Activated B cell treated with CpG ODN at 0.5 μM for 24 hours (primary cell): ENCODE measurements around the gene SAMD14. TPM values are rescaled to one million over a fixed set of nuclear protein-coding genes. Genes with fewer than 3 reads are reported as not detected.
A peak's percentile ranks its signal among the peaks of the same experiment; 100 is the strongest.

Source experiments
- ATAC-seq: fragments of 200-7000 bp; cut with Tn5 transposase; one replicate; pipeline ENCODE4 v1.10.0; 2021; ENCODE audit warnings: low read depth, mild to moderate bottlenecking, moderate library complexity
- CTCF ChIA-PET: fragments of 350-600 bp; sonication (Branson Sonifier 250); formaldehyde crosslinking; loops from one replicate; lab custom pipeline; 2021; ENCODE audit warnings: antibody characterized with exemption; lab: Charles Lee
- POLR2A ChIA-PET: fragments of 350-600 bp; sonication (Branson Sonifier 250); formaldehyde crosslinking; loops from one replicate; lab custom pipeline; 2021; ENCODE audit warnings: antibody characterized with exemption; lab: Charles Lee
- DNase-seq: peaks from one replicate; pipeline ENCODE4 v3.0.0; 2022
- H3K27ac Mint-ChIP-seq: one replicate; pipeline ENCODE4 v1.8.0; 2020; ENCODE audit warnings: mixed read lengths
- H3K27me3 Mint-ChIP-seq: one replicate; pipeline ENCODE4 v1.8.0; 2021; ENCODE audit warnings: mixed read lengths
- H3K36me3 Mint-ChIP-seq: one replicate; pipeline ENCODE4 v1.8.0; 2021; ENCODE audit warnings: low read depth, mixed read lengths
- H3K4me1 Mint-ChIP-seq: one replicate; pipeline ENCODE4 v1.8.0; 2021; ENCODE audit warnings: mixed read lengths
- H3K4me3 Mint-ChIP-seq: one replicate; pipeline ENCODE4 v1.8.0; 2020; ENCODE audit warnings: mild to moderate bottlenecking, mixed read lengths
- H3K9me3 Mint-ChIP-seq: one replicate; pipeline ENCODE4 v1.8.0; 2020; ENCODE audit warnings: mixed read lengths
- CTCF ChIP-seq: fragments of 200-600 bp; IDR thresholded peaks from one replicate; pipeline ENCODE4 v1.8.0; 2022; ENCODE audit warnings: antibody characterized with exemption, mild to moderate bottlenecking
- intact Hi-C: fragments of 100-400 bp; cut with micrococcal nuclease; formaldehyde crosslinking; loops from one replicate; pipeline ENCODE4 v1.15.1; 2024
- total RNA-seq: library from RNA; stranded (reverse); gene quantifications from 2 replicates; pipeline ENCODE4 v1.2.3, GENCODE V29; 2022

SAMD14 gene
- total RNA-seq, 1 donor from 2014 or later, result 4.7 TPM

GRCh38 chr17:50151937-50152547 lies 22.1 kb upstream of the SAMD14 start:
- Mint-ChIP-seq H3K36me3 (peaks cover 29% of the 10 kb centered on the region), H3K4me3 (peak overlapping the region; percentile 93), H3K27ac (peak overlapping the region; percentile 91), H3K27me3 (no peaks in the 10 kb centered on the region), H3K4me1 (peaks cover 27% of the 10 kb centered on the region), H3K9me3 (no peaks in the 10 kb centered on the region)
- DNase-seq (peak; percentile 56), ATAC-seq (no peak)
- POLR2A ChIA-PET, result interaction anchor here (0.5 to 7.1 kb wide), 13 partner anchors 9 to 58 kb away, joined by 3 to 82 read pairs (median 6); partner anchors contain the start of gene SAMD14
- CTCF ChIA-PET, result interaction anchor here (0.6 to 7.2 kb wide), 10 partner anchors 9 to 302 kb away, joined by 3 to 64 read pairs (median 6); no protein-coding TSS in a partner anchor
- intact Hi-C loops, result loop anchor here (1.0 kb wide), 1 partner anchor 57 kb away; the partner anchor contains the start of gene PDK2
- TF ChIP-seq CTCF, result no peak

DNA sequence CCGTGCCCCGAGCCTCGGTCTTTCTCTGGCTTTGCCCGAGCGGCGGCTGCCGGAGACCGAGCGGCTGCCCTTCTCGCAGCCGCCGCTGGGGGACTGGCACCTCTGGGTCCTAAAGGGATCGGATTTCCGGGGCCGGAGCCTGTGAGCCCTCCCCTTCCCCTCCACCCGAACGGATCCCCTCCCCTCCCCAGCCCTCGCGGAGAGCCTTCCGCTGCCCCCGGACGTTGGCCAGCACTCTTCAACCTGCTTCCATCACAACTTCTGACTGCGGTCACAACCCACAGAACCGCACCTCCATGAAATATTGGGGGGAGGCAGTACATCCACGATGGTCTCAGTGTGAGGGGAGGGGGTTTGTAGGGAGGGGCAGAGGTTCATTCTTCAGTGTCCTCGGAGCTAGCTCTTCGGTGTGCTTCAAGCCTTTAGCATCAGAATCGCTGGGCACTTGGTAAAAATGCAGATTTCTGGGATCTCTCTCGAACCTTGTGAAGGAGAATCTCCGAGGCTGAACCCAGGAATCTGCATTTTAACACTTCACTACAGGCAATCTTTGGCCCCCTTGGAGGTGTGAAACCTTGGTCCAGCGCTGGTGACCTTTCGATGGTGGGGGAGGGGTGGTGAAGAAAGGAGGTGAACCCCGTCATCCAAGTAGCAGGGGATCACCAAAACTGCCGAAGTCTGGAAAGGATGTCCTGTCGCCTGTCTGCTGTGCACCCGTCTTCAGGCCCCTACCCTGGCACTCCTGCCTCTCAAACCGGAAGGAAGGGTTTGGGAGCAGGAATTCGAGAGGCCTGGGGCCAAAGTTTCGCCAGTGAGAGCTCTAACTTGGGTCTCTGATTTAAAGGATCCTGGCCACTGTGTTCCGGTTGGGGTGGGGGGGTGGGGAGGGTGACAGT lies 21.3 kb upstream of the SAMD14 start:
- intact Hi-C loops, result loop anchor here (1.0 kb wide), 1 partner anchor 56 kb away; the partner anchor contains the start of gene PDK2
- Mint-ChIP-seq H3K27ac (peak overlapping the region; percentile 91), H3K27me3 (no peaks in the 10 kb centered on the region), H3K4me3 (peak overlapping the region; percentile 93), H3K4me1 (peaks cover 34% of the 10 kb centered on the region), H3K36me3 (peaks cover 36% of the 10 kb centered on the region), H3K9me3 (no peaks in the 10 kb centered on the region)
- TF ChIP-seq CTCF, result no peak
- ATAC-seq, result peak; percentile 40
- CTCF ChIA-PET, result interaction anchor here (0.6 to 7.2 kb wide), 9 partner anchors 10 to 301 kb away, joined by 3 to 64 read pairs (median 5); no protein-coding TSS in a partner anchor
- POLR2A ChIA-PET, result interaction anchor here (0.6 to 7.1 kb wide), 18 partner anchors 8 to 716 kb away, joined by 3 to 82 read pairs (median 6); partner anchors contain the start of genes LUC7L3 and SAMD14
- peak; percentile 80 for DNase-seq

- TF ChIP-seq CTCF, result no peak
- ChIA-PET CTCF (interaction anchor here (1.1 to 7.2 kb wide), 4 partner anchors 11 to 56 kb away, joined by 4 to 64 read pairs (median 6); no protein-coding TSS in a partner anchor), POLR2A (interaction anchor here (0.6 to 7.1 kb wide), 11 partner anchors 11 to 717 kb away, joined by 3 to 82 read pairs (median 7); partner anchors contain the start of genes LUC7L3, PDK2 and SAMD14)
- intact Hi-C loops, result loop anchor here (1.0 kb wide), 1 partner anchor 55 kb away; the partner anchor contains the start of gene PDK2
- DNase-seq (no peak), ATAC-seq (no peak)
- Mint-ChIP-seq H3K4me1 (peaks cover 42% of the 10 kb centered on the region), H3K36me3 (peaks cover 42% of the 10 kb centered on the region), H3K27me3 (no peaks in the 10 kb centered on the region), H3K27ac (peak within 1 kb of the TSS; percentile 91), H3K9me3 (no peaks in the 10 kb centered on the region), H3K4me3 (peak within 1 kb of the TSS; percentile 100)
These were observed 20.5 kb upstream of the SAMD14 start, which contains the start of gene PPP1R9B for GRCh38 chr17:50150354-50151040. TSS of gene PPP1R9B (minus strand) at chr17:50150677. CDS start at chr17:50150513, 164 bp downstream.

- POLR2A ChIA-PET, result interaction anchor here (0.6 to 7.1 kb wide), 9 partner anchors 10 to 409 kb away, joined by 4 to 82 read pairs (median 19); partner anchors contain the start of genes PDK2 and SAMD14
- Mint-ChIP-seq H3K27ac (peak overlapping the region; percentile 96), H3K4me3 (peak overlapping the region; percentile 100), H3K27me3 (no peaks in the 10 kb centered on the region), H3K4me1 (peaks cover 45% of the 10 kb centered on the region), H3K36me3 (peaks cover 50% of the 10 kb centered on the region), H3K9me3 (no peaks in the 10 kb centered on the region)
- no peak for TF ChIP-seq CTCF
- intact Hi-C loops, result loop anchor here (2.0 to 10.0 kb wide), 2 partner anchors 49 to 385 kb away; partner anchors contain the start of gene FAM117A
- CTCF ChIA-PET, result interaction anchor here (0.7 to 7.2 kb wide), 6 partner anchors 9 to 55 kb away, joined by 3 to 64 read pairs (median 4); no protein-coding TSS in a partner anchor
- peak; percentile 56 for DNase-seq
- ATAC-seq, result no peak
These were observed 19.7 kb upstream of the SAMD14 start for GRCh38 chr17:50149417-50150353.
